IPS-NIHi11 (cell line): ENCODE measurements around the gene IMPA2.
A peak's percentile ranks its signal among the peaks of the same experiment; 100 is the strongest.
"Not testable (repeated sequence)": the region's sequence is repeated elsewhere in the genome, so short reads cannot be mapped to it uniquely, and the experiment has no call there.

Experiments
- DNase-seq: peaks from one replicate; pipeline ENCODE4 v3.0.0; 2012; ENCODE audit warnings: mixed read lengths, low spot score

Gene IMPA2

DNA sequence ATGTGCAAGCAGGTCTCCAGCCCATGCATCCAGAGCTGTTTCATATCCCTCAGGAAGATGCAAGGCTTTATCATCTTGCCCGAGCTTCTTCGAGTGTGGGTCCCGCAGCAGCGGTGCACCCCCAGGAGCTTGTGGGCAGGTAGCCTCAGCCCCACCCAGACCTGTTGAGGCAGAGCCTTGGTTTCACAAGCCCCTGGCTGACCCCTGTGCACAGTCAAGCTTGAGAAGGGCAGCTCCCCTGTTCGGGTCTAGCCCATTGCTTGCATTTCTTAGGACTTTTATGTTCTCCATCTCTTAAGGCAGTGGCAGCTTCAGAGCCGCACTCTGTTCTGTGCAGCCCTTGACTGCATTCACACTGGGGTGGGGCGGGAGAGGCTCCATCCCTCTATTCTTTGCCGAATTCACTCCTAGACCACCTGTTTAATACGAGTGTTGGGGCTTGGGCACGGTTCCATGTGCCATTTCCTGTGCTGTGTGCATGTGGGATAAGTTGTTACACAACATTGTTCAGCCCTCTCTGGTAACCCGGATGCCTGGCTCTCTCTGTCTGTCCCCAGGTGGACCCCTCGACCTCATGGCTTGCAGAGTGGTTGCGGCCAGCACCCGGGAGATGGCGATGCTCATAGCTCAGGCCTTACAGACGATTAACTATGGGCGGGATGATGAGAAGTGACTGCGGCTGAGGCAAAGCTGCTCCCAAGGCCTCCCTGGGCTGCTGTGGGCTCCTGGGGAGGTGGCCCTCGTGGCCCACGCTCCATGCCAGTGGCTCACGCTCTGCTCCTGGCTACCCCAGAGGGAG, 48.7 kb downstream of the IMPA2 start:
- DNase-seq, result no peak

DNA sequence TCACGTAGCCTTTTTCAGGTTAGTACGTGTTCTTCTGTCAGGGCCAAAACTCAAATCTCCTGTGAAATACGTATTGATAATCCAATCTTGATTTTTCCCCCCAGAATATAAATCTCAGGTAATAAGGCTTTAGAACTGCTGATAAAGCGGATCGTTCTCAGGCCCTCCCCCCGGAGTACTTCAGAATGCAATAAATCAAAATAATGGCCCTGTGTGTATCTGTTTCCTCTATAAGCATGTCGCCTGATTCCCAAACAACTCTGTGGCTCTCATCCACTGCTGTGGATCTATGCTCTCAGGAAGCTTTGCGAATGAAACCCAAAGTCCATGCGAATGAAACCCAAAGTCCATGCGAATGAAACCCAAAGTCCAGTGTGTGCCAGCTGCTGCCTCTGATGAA, 49.4 kb downstream of the IMPA2 start:
- no peak for DNase-seq

DNA sequence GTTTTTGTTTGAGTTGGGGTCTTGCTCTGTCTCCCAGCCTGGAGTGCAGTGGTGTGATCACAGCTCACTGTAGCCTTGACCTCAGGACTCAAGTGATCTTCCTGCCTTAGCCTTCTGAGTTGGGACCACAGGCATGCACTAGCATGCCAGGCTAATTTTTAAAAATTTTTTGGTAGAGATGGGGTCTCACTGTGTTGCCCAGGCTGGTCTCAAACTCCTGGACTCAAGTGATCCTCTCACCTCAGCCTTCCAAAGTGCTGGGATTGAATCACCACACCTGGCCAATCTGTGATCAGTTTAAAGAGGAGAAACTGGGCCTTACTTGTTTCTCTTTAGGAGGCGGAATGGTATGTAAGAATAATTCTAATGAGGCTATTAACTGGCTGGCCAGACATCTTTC, 49.9 kb downstream of the IMPA2 start:
- DNase-seq, result no peak

DNA sequence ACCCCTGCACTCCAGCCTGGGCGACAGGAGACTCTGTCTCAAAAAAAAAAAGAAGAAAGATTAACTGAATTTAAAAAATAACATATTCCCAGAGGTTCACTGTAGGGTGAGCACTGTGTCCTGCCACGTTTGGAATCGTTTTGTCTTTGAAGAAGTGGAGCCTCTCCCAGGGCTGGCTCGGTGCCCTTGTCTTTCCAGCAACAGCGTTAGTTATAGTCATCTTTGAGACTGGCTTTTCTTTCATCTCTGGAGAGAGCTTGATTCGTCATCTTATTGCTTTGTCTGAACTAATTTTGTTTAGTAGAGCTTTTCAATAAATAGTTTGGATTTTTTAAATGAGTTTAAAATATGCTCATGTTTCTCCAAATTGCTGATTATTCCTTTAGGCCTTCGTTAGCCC, 50.5 kb downstream of the IMPA2 start:
- DNase-seq, result no peak

DNA sequence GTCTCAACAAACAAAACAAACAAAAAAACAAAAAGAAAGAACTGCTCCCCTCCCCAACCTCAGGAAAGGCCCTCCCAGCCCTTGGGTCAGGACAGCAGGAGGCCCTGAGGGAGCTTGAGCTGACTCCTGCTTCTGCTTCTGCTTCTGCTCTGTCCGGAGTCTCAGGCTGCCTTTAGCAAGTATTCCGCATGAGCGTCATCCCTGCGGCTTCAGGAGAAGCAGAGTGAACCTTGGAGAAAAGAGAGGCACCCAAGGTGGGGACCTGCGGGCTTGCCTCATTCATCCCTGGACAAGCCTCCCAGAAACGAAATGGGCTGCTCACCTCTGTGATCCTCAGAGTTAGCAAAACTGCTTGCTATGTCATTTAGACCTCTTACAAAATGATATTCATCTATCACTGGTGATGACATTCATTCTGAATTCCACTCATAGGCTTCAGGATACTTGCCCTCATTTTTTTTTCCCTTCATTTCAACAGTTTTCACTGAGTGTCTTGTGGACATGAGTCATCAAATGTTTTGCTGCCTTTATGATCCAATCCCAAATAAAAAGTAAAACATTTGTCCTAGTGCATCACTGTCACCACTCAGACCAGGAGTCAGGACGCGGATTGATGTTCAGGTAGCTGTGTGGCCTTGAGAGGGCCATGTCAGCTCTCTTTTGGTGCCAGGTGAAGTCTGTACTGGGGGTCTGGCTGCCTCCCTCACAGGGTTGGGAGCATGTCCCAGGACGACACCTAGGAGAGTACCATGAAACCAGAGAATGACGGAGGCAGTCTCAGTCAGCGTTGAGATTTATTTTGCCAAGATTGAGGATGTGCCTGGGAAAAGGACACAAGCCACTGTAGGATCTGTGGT, 51.7 kb downstream of the IMPA2 start:
- DNase-seq, result no peak

DNA sequence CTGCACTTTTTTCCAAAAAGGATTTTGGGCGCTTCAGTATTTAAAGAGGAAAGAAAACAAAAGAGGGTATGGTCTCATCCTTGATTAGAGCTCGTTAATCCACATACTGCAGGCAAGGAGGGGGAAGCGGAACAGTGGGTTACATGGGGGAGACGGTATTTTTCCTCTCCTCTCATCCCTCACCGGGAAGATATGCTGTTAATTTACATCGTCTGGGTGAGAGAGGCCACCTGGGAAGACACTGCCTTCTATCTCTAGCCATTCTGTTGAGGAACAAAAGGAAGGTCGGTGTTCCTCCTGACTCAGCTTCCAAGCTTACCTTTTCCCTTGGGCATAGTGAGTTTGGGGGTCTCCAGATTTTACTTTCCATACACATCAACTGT, 52.3 kb downstream of the IMPA2 start:
- DNase-seq, result no peak

DNA sequence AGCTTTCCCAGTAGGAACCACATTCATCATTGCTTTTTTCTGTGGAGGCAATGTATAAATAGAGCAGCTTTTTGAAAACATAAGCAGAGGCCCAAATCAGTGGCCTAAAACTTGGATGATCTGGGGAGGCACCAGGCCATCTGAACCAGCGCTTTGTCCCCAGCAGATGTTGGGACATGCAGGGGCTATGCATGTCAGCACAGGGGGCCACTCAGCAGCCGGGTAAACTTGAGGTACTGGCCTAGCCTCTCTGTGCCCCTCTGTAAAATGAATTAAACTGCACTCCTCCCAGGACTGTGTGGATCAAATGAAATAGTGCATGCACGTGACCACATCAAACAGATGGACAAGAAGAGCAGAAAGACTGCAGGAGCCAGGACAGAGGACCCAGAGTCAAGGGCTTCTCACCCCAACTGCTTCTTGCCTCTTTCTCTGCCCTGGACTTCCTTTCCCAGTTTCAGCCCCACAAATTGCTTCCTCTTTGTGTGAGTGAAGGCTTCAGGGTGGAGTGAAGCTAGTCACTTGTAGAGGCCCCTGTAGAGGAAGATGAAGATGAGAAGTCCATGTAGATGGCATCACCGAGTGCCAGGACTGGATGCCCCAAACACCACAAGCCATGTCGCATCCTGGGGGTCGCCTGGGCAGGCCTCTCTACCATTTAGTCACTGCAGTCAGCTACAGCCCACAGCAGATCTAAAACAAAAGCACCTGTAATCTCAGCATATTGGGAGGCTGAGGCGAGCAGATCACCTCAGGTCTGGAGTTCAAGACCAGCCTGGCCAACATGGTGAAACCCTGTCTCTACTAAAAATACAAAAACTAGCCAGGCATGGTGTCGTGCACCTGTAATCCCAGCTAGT, 53.2 kb downstream of the IMPA2 start:
- DNase-seq, result no peak

DNA sequence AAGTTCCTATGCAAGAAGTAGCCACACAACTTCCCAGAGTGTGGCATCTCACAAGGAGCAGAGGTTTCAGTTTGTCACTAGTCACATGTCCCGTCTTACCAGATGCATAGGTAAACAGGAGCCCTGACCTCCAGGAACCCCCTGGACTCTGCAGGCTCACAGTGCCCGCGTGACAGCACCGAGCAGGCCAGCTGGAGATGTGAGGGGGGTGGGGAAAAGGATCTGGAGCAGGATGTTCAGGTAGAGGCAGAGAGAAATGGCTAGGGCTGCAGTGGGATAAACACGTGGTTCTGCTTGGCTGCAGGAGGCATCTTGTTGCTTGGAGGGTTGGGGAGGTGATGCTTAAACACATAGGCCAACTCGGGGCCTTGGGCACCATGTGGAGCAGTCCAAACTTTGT, 54.2 kb downstream of the IMPA2 start:
- DNase-seq, result no peak

DNA sequence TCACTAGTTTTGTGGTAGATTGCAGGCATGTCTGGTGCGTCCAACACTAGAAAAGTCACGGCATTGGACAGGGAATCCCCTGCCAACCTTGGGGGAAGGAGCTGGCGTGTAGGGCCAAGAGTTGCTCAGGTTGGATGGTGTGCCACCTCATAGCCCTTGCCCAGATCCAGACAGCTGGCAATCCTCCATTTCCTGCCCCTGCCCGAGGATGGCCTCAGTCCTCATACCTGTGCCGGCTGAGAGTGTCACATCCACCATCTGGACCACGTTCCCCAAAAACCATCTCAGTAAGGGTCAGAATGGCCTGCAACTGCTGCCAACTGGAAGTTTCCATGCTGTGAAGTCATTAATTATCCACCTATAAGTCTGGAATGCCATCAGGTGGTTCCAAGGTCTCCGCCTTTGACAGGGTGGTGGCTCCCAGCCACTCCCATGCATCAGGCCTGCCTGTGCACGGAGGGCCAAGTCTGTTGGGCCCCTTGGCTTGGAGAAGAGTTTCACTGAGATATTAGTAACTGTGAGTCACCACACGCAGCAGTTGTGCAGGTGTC, 55.0 kb downstream of the IMPA2 start:
- no peak for DNase-seq

DNA sequence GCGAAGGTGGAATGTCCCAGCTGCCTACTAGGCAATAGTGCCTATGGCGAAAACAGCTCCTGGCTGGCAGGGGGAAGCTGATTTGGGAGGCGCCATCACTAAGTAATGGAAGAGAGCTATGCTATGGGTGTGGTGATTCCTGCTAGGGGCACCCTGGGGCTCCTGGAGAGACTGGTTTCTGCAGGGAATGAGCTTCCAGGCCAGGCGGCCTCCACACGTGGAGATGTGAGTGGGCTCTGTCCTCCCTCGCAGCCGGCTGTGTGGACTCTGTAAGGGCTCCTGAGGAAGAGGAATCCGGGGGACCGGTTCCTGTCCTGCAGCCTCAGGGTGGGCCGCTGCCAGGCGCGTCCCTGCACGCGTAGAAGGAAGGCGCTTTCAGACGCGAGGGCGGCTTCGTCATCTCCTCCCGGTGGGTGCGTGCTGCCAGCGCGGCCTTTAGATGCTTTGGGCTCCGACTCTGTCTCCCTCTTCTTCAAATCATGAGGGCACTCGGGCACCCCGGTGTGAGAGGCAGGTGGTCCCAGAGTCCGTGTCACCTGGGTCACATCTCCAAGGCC, 56.9 kb downstream of the IMPA2 start:
- peak; percentile 65 for DNase-seq

DNA sequence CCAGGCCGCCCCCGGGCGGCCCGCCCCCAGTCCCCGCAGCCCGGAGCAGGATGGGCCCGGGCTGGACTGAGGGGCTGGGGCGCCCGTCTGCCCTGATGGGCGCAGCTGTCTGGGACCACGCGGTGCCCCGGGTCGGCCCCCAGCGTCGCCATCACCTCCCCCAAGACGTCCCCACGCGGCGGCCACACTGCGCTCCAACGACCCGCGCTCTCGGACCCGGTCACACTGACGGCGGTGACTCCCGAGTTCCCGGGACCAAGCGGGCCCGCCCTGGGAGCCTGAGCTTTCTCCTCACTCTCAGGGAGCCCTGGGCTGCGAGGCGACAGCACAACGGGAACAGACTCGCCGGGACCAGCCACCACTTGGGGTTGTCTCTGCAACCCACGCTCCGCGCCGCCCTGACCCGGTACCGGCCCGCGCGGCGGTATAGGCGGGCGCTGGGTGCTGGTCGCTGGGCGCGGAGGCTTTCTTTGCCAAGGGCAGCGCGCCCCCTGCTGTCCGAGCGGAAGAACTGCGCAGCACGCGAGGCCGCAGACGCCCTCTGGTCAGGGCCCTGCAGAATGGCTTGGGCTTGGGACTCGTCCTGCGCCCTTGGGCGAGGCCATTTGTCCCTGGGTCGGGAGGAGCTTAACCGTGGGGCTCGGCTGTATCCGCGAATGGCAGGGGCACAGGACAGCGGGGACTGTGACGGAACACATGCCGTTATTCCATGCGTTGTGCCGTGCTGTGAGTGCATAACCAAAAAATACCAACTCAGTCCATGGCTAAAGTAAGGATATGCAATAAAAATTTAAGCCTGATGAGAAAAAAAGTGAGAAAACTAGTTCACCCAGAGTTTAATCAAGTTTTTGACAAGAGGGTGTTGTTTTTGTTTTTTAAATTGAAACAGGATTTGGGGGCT, 57.6 kb downstream of the IMPA2 start:
- peak; percentile 90 for DNase-seq

DNA sequence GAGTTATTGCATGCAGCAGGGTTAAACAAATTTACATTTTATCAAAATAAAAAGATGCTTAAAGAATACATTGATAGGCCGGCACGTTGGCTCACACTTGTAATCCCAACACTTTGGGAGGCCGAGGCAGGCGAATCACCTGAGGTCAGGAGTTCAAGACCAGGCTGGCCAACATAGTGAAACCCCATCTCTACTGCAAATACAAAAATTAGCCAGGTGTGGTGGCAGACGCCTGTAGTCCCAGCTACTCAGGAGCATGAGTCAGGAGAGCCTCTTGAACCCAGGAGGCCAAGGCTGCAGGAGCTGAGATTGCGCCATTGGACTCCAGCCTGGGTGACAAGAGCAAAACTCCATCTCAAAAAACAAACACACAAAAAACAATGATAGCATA, 58.2 kb downstream of the IMPA2 start:
- DNase-seq, result not testable (repeated sequence)

DNA sequence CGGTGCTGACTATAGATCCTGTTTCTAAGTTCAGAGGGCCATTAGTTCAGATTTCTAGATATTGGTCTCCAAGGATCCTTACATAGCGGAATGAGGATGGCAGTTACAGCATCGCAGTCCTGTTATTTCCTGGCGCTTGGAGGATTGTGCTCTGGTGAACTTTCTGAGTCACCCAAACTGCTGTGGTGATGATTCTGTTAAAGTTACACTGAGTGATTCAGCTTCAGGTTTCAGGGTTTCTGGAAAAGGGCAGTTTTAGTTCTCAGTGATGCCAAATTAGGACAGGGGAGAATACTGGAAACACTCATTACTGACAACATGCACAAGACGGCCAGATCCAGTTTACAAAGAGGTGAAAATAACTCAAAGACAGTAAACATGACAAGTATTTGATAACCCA, 60.3 kb downstream of the IMPA2 start:
- DNase-seq, result no peak

DNA sequence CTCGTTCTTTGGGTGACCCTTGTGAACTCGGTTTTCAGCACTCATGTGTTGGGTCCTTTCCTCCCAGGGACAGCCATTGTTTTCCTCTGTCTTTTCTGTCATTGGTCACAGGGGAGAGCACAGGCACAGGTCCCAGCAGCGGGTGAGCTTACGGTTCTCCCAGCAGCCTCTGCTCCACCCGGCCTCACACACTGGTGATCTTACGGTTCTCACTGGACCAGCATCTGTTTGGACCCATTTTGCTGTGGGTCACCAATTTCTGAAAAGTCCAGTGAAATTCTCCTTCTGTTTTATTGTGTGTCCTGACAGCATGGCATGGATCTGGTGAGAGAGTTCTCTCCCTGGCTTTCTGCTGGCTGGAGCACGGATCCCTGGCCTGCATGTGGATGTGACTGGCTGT, 62.5 kb downstream of the IMPA2 start:
- no peak for DNase-seq

DNA sequence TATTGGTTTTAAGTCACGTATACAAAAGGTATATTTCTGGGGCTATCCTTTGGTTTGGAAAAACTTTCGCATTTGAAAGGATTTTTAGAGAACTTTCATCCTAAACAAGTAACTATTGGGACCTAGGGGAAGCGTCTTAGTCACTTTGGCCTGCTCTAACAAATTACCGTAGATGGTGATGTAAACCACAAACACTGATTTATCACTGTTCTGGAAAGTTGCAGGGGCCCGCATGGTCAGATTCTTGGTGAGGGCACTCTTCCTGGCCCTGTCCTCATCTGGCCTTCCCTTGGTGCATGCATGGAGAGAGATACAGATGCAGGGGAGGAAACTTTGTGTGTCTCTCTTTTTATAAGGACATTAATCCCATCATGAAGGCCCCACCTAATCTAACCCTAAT, 63.3 kb downstream of the IMPA2 start:
- no peak for DNase-seq

DNA sequence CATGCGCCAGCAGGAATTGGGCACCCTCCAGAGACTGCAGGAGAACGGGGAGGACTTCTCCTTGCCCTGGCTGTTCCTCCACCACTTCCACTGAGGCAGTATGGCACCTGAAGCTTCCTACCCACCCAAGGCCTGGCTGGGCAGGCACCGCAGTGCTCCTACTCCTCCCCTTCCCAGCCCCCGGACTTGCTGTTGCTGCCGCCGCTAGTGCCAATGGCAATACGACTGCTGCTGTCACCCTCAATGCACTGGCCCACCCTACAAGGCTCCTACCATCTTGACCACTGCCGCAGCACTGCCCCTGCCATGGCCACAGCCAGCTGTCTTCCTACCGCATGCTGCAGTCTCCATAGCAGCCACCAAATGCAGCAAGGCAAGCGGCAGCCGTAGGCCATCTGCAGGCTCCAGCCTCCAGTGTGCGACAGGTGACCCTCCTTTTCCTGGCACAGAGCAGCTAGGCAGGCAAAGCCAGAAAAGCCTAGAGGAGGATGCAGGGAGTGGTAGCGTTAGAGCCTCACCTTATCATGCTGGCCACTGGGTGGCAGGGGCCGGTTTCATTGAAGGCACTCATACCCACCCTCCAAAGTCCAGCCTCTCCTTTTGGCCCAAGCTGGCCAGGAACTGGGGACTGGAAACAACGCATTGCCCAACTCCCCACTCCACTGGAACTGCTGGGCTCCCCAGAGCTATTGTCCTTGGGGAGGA, 64.9 kb downstream of the IMPA2 start:
- no peak for DNase-seq

DNA sequence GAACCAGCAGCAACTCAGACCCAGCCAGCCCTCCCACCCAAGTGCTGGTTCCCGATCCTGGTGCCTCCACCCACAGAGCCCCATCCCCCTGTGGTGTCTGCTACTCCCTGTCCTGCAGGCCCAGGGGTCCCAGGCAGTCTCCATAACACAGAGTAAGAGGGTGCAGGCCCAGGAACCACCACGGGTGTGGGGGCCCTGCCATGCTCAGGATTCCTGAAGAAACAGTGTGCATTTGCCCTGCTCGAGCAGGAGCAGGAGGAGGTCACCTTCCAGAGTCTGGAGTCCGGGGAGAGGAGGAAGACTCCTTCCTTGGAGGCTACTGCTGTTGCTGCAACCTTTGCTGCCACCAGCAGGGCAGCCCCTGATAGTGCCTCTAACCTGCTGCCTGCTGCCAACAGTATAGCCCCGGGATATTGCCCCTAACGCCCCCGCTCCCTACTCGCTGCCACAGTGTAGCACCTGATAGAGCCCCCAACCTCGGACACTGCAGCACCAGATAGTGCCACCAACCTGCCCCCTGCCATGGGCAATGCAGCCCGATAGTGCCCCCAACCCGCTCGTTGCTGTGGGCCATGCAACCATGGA, 65.5 kb downstream of the IMPA2 start:
- DNase-seq, result no peak

DNA sequence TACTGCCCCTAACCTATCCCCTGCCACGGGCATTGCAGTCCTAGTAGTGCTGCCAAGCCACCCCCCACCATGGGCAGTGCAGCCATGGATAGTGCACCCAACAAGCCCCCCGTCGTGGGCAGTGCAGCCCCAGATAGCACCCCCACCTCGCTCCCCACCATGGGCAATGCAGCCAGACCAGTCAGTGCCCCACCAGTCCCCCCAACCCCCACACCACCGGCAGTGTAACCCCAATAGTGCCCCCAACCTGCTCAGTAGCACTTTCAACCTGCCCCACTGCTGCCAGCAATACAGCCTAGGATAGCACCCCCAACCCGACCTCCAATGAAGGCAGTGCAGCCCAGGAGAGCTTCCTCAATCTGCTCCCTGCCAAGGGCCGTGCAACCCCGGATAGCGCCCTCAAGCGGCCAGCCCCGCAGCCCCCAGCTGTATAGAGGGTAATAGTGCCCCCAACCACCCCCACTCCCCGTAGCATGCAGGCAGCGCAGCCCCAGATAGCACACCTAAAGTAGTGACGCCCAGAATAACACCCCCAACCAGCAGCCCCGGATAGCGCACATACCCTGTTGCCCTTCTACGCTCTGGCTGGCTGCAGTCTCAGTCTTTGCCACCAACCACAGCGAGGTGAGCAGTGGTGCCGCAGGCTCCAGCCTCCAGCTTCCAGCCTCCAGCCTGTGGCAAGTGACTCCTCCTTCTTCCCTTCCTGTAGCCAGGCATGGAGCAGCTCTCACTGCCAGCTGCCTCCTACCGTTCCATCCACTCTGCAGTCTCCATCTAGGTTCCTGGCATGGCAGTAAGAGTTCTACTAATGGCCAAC, 66.9 kb downstream of the IMPA2 start:
- DNase-seq, result no peak

DNA sequence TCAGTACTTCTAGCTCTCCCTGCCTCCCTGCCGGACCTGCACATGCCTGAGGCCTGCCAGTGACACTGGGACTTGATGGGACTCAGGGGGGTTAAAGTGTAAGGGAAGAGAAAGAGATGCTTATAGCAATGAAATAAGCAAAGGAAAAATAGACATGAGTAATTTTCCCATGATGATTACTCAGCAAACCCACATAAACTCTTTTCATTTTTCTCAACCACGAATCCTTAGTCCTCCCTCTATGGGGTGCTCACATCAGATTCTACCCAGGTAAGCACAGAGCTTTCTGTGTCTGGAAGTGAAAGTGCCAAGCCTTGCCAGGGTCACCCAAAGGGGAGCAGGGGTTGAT, 67.5 kb downstream of the IMPA2 start:
- no peak for DNase-seq
